H1 (cell line): ENCODE data around the gene GPR143. TPM values are rescaled to one million over a fixed set of nuclear protein-coding genes. Genes with fewer than 3 reads are reported as not detected.

Experiments
- CTCF ChIA-PET: fragments of 300-600 bp; sonication (Branson Sonifier 250); formaldehyde crosslinking; loops from one replicate; lab custom pipeline; 2021; ENCODE audit not compliant: partially characterized antibody; lab: Charles Lee
- POLR2A ChIA-PET: fragments of 300-600 bp; sonication (Branson Sonifier 250); formaldehyde crosslinking; loops from one replicate; lab custom pipeline; 2021; ENCODE audit warnings: inconsistent platforms; ENCODE audit not compliant: partially characterized antibody; lab: Charles Lee
- DNase-seq, 2 experiments: peaks; one replicate each; pipeline versions ENCODE4 v3.0.0 to v3.0.0-alpha.2; 2010 to 2022; ENCODE audit warnings: low spot score in 2 of 2, low read depth in 1 of 2, mixed read lengths in 1 of 2
- FAIRE-seq: peaks from 2 replicates; lab custom pipeline; 2011; peaks lifted over from hg19 to GRCh38; lab: Jason Lieb, UNC
- H2AFZ ChIP-seq: 2 replicates; pipeline ENCODE4 v1.8.1; 2012; ENCODE audit warnings: low read length, inconsistent platforms
- H2AK5ac ChIP-seq: 2 replicates; pipeline ENCODE4 v1.6.1; 2013; ENCODE audit warnings: low read depth, low read length
- H2BK120ac ChIP-seq: replicated peaks from 2 replicates; pipeline ENCODE3; 2013; ENCODE audit warnings: low read depth, low read length, inconsistent platforms
- H2BK12ac ChIP-seq: 2 replicates; pipeline ENCODE4 v1.6.1; 2013; ENCODE audit warnings: low read depth, low read length
- H2BK15ac ChIP-seq: 2 replicates; pipeline ENCODE4 v1.6.1; 2013; ENCODE audit warnings: low read length
- H2BK20ac ChIP-seq: 2 replicates; pipeline ENCODE4 v1.6.1; 2013; ENCODE audit warnings: low read length
- H2BK5ac ChIP-seq: 2 replicates; pipeline ENCODE4 v1.6.1; 2013; ENCODE audit warnings: low read depth, low read length
- H3K14ac ChIP-seq: 2 replicates; pipeline ENCODE4 v1.6.1; 2013; ENCODE audit warnings: inconsistent platforms; ENCODE audit not compliant: insufficient read length
- H3K18ac ChIP-seq: 2 replicates; pipeline ENCODE4 v1.6.1; 2013; ENCODE audit warnings: low read length; ENCODE audit errors: extremely low read depth
- H3K23ac ChIP-seq: 2 replicates; pipeline ENCODE4 v1.6.1; 2013; ENCODE audit warnings: inconsistent platforms; ENCODE audit not compliant: insufficient read length
- H3K23me2 ChIP-seq: 2 replicates; pipeline ENCODE4 v1.6.1; 2013; ENCODE audit warnings: low read depth, low read length
- H3K27ac ChIP-seq: 2 replicates; pipeline ENCODE4 v1.6.1; 2011; ENCODE audit warnings: low read depth, low read length, inconsistent platforms
- H3K27me3 ChIP-seq, 4 experiments: replicated peaks in 1 of 4; 1 replicate in 1 of 4; 2 replicates in 3 of 4; pipeline versions ENCODE4 v1.6.1 to v1.8.1; 2011 to 2013; ENCODE audit warnings: low read length in 3 of 4, mild to moderate bottlenecking in 3 of 4, inconsistent platforms in 2 of 4, mixed read lengths in 2 of 4, moderate library complexity in 1 of 4; ENCODE audit not compliant: control insufficient read depth in 3 of 4, insufficient read depth in 3 of 4; ENCODE audit errors: extremely low read depth in 1 of 4
- H3K36me3 ChIP-seq, 4 experiments: 2 replicates each; pipeline versions ENCODE4 v1.6.1 to v1.8.1; 2011 to 2013; ENCODE audit warnings: mild to moderate bottlenecking in 4 of 4, low read length in 3 of 4, moderate library complexity in 2 of 4, control low read depth in 1 of 4, inconsistent platforms in 1 of 4; ENCODE audit not compliant: insufficient read depth in 4 of 4, control insufficient read depth in 2 of 4
- H3K4ac ChIP-seq: replicated peaks from 2 replicates; pipeline ENCODE3; 2013; ENCODE audit warnings: low read length, low read depth, mixed read lengths, inconsistent platforms; ENCODE audit not compliant: insufficient read length
- H3K4me1 ChIP-seq, 4 experiments: replicated peaks in 1 of 4; 1 replicate in 1 of 4; 2 replicates in 3 of 4; pipeline versions ENCODE4 v1.6.1 to v1.8.1; 2011 to 2013; ENCODE audit warnings: low read length in 3 of 4, inconsistent platforms in 2 of 4, mixed read lengths in 1 of 4; ENCODE audit not compliant: insufficient read depth in 4 of 4, control insufficient read depth in 3 of 4
- H3K4me2 ChIP-seq, 2 experiments: 2 replicates each; pipeline versions ENCODE4 v1.6.1 to v1.8.1; 2011 to 2013; ENCODE audit warnings: low read depth in 2 of 2, low read length in 2 of 2, control low read depth in 1 of 2, inconsistent platforms in 1 of 2, mild to moderate bottlenecking in 1 of 2; ENCODE audit not compliant: insufficient read depth in 1 of 2
- H3K4me3 ChIP-seq, 4 experiments: fragments of 200-600, 300-600 bp in 1 of 4; sonication (generic), shearing (Covaris generic), sonication (Bioruptor Twin) in 1 of 4; 2 replicates each; pipeline versions ENCODE4 v1.5.1 to v1.8.1; 2011 to 2016; ENCODE audit warnings: low read length in 4 of 4, low read depth in 3 of 4, control low read depth in 2 of 4, inconsistent platforms in 2 of 4, mild to moderate bottlenecking in 2 of 4, mixed read lengths in 1 of 4, moderate library complexity in 1 of 4; ENCODE audit not compliant: insufficient read depth in 2 of 4; ENCODE audit errors: extremely low read depth in 1 of 4
- H3K56ac ChIP-seq: replicated peaks from 2 replicates; pipeline ENCODE3; 2013; ENCODE audit warnings: low read depth, mild to moderate bottlenecking, mixed read lengths, low read length, inconsistent platforms; ENCODE audit not compliant: insufficient read length
- H3K79me1 ChIP-seq: 2 replicates; pipeline ENCODE4 v1.6.1; 2013; ENCODE audit warnings: low read depth, low read length, control low read depth
- H3K79me2 ChIP-seq, 2 experiments: 2 replicates each; pipeline versions ENCODE4 v1.6.1 to v1.8.1; 2012 to 2013; ENCODE audit warnings: low read length in 2 of 2, mild to moderate bottlenecking in 2 of 2, inconsistent platforms in 1 of 2; ENCODE audit not compliant: insufficient read depth in 2 of 2, control insufficient read depth in 1 of 2
- H3K9ac ChIP-seq, 4 experiments: replicated peaks in 1 of 4; 1 replicate in 1 of 4; 2 replicates in 3 of 4; pipeline versions ENCODE4 v1.6.1 to v1.8.1; 2011 to 2013; ENCODE audit warnings: low read depth in 3 of 4, low read length in 3 of 4, control low read depth in 2 of 4, mild to moderate bottlenecking in 2 of 4, moderate library complexity in 2 of 4, inconsistent platforms in 1 of 4; ENCODE audit errors: extremely low read depth in 1 of 4
- H3K9me3 ChIP-seq, 2 experiments: 2 replicates each; pipeline versions ENCODE4 v1.6.1 to v1.8.1; 2012 to 2013; ENCODE audit warnings: mild to moderate bottlenecking in 2 of 2, moderate library complexity in 2 of 2, control low read depth in 1 of 2, inconsistent platforms in 1 of 2, low read depth in 1 of 2, low read length in 1 of 2, mixed read lengths in 1 of 2; ENCODE audit not compliant: insufficient read depth in 2 of 2
- H4K20me1 ChIP-seq, 2 experiments: replicated peaks in 1 of 2; 2 replicates each; pipeline versions ENCODE3 to v1.8.1; 2011 to 2013; ENCODE audit warnings: inconsistent platforms in 2 of 2, low read length in 2 of 2, mild to moderate bottlenecking in 1 of 2; ENCODE audit not compliant: insufficient read depth in 2 of 2, control insufficient read depth in 1 of 2
- H4K5ac ChIP-seq: 2 replicates; pipeline ENCODE4 v1.6.1; 2013; ENCODE audit warnings: low read length, low read depth, mixed read lengths, inconsistent platforms; ENCODE audit not compliant: insufficient read length
- H4K8ac ChIP-seq: 2 replicates; pipeline ENCODE4 v1.8.0; 2013; ENCODE audit warnings: mild to moderate bottlenecking, moderate library complexity, low read length, inconsistent platforms; ENCODE audit not compliant: insufficient read depth; ENCODE audit errors: extremely low read depth
- H4K91ac ChIP-seq: replicated peaks from 2 replicates; pipeline ENCODE3; 2013; ENCODE audit warnings: low read length, mixed read lengths, inconsistent platforms; ENCODE audit not compliant: insufficient read length
- BRCA1 ChIP-seq: IDR thresholded peaks from 2 replicates; pipeline ENCODE4 v1.6.1; 2012; ENCODE audit warnings: low read depth, low read length, improper control_type of control experiment
- CHD1 ChIP-seq: IDR thresholded peaks from 2 replicates; pipeline ENCODE4 v1.6.1; 2012; ENCODE audit warnings: low read depth, low read length, improper control_type of control experiment
- GABPA ChIP-seq: IDR thresholded peaks from 2 replicates; pipeline ENCODE4 v1.6.1; 2011; ENCODE audit warnings: mild to moderate bottlenecking, low read length, moderate library complexity, borderline replicate concordance; ENCODE audit not compliant: insufficient read depth
- RNF2 ChIP-seq: fragments of 200-900, 300-1000 bp; sonication (generic); IDR thresholded peaks from 2 replicates; pipeline ENCODE4 v1.7.1; 2016; ENCODE audit warnings: borderline replicate concordance, low read depth, mild to moderate bottlenecking, antibody characterized with exemption, low read length; ENCODE audit not compliant: poor library complexity, severe bottlenecking; ENCODE audit errors: missing control alignments
- TEAD4 ChIP-seq: IDR thresholded peaks from 2 replicates; pipeline ENCODE4 v1.6.1; 2012; ENCODE audit warnings: low read depth, low read length, inconsistent platforms, mixed read lengths
- WGBS, 2 experiments: shearing (Covaris generic) in 1 of 2; methylation state at CpG; one replicate each; pipeline versions ENCODE4 v1.1.6 to v1.1.7; 2013 to 2015; ENCODE audit warnings: low lambda C conversion rate in 2 of 2, mixed read lengths in 2 of 2, inconsistent platforms in 1 of 2, low coverage in 1 of 2, missing lambda C conversion rate in 1 of 2; ENCODE audit not compliant: insufficient replicate concordance in 2 of 2, insufficient coverage in 1 of 2, insufficient read length in 1 of 2; ENCODE audit errors: extremely low coverage in 1 of 2, missing lambda C conversion rate in 1 of 2; 5-methylcytosine and 5-hydroxymethylcytosine counted together
- polyA plus RNA-seq, 7 experiments: library from polyadenylated mRNA; depleted of rRNA in 3 of 7; stranded (reverse) in 5 of 7; unstranded in 2 of 7; fragments of >200 nt in 5 of 7; fragments of 200-250 nt in 2 of 7; gene quantifications; 1 replicate in 5 of 7; 2 replicates in 1 of 7; 4 replicates in 1 of 7; pipeline versions ENCODE4 v1.2.1 to v1.2.3, GENCODE V29; 2011 to 2013; ENCODE audit warnings: missing spikeins in 2 of 7, mixed read lengths in 2 of 7
- total RNA-seq: library from RNA; stranded (reverse); fragmentation: NEBNext Ultra II Directional; extraction: Animal tissue kit (Norgen Biotek cat#: 25700); gene quantifications from 2 replicates; pipeline ENCODE4 v1.2.1, GENCODE V29; 2021

GPR143 gene
- total and polyA plus RNA-seq, 2 of the 8 experiments (the other 6 are each of a cell fraction or from before 2014, with no cell fraction given) = 18.5 to 30.7 TPM

DNA sequence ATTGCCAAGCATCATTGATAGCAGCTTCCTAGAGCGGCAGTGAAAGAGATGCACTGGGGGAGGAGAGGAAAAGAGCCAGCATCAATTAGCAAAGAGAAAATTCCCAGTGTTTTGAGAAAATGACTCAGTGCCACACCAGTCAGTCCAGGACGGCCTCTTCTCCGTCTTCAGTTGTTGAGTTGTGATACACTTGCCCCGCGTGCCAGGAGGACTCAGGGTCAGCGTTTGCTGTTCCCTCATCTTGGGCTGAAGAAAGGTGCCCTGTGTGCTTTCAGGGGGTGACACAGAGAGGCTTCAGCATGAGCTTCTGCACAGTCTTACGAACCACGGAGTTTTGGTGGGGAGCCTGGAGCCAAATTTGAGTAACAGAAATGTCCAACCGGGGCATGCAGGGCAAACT lies 82.3 kb downstream of the GPR143 start:
- no peak for FAIRE-seq
- H4K91ac ChIP-seq = no peak overlapping the region
- no peak overlapping the region for H3K23ac ChIP-seq

More for the DNA sequence above, 82.3 kb downstream of the GPR143 start:
- Histone ChIP-seq H3K79me2 (no peaks in the 10 kb centered on the region), H4K20me1 (no peaks in the 10 kb centered on the region), H3K4me2 (no peak overlapping the region), H2AK5ac (no peak overlapping the region), H4K5ac (no peak overlapping the region), H3K4ac (no peak overlapping the region), H3K14ac (no peak overlapping the region), H3K4me3 (no peak overlapping the region), H2BK5ac (no peak overlapping the region), H3K56ac (no peak overlapping the region), H3K79me1 (no peaks in the 10 kb centered on the region), H3K4me1 (peaks cover 0 to 3% (median under 1%) of the 10 kb centered on the region in 4 experiments; a peak in 1 of 7 replicates), H2AFZ (no peak overlapping the region), H2BK15ac (no peak overlapping the region), H3K18ac (no peak overlapping the region), H3K9me3 (no peaks in the 10 kb centered on the region), H3K23me2 (no peaks in the 10 kb centered on the region), H3K27me3 (no peaks in the 10 kb centered on the region), H3K36me3 (peaks cover 0 to 3% (median 0%) of the 10 kb centered on the region in 4 experiments; a peak in 1 of 8 replicates), H2BK120ac (no peak overlapping the region), H3K27ac (no peak overlapping the region), H2BK12ac (no peak overlapping the region), H2BK20ac (no peak overlapping the region)
- 96% methylated on average over 9 of the region's 9 CpGs; no CpG with 5 or more reads in 1 of the 2 experiments for WGBS, 2 experiments
- CTCF ChIA-PET = interaction anchor here (0.6 to 1.0 kb wide), 2 partner anchors 13 to 933 kb away, joined by 3 read pairs; no protein-coding TSS in a partner anchor
- no peak for DNase-seq
- POLR2A ChIA-PET = no interaction called here
- TF ChIP-seq TEAD4 (no peak), GABPA (no peak), CHD1 (no peak), BRCA1 (no peak), RNF2 (no peak)
- TF ChIP-seq, all 59 proteins: peak for 0
- H4K8ac ChIP-seq = no peak overlapping the region
- H3K9ac ChIP-seq = no peak overlapping the region
